Thyroid gland (tissue), 4 donors: ENCODE results near the gene PFN3.

Source experiments
- POLR2A ChIP-seq, 2 donors: fragments of 450-650 bp; IDR thresholded peaks; one replicate each; pipeline ENCODE4 v1.6.1; 2017; ENCODE audit warnings: antibody characterized with exemption in 2 of 2, mild to moderate bottlenecking in 2 of 2, moderate library complexity in 1 of 2
- TF ChIP-seq, protein P1 (sequence below), 6 experiments: fragments of 200-600 bp in 3 of 6; fragments of 450-650 bp in 3 of 6; sonication (generic) in 3 of 6; IDR thresholded peaks; one replicate each; pipeline ENCODE4 v1.5.1; 2016 to 2019; ENCODE audit warnings: antibody characterized with exemption in 6 of 6, mild to moderate bottlenecking in 2 of 6, inconsistent platforms in 1 of 6, moderate library complexity in 1 of 6

DNA sequence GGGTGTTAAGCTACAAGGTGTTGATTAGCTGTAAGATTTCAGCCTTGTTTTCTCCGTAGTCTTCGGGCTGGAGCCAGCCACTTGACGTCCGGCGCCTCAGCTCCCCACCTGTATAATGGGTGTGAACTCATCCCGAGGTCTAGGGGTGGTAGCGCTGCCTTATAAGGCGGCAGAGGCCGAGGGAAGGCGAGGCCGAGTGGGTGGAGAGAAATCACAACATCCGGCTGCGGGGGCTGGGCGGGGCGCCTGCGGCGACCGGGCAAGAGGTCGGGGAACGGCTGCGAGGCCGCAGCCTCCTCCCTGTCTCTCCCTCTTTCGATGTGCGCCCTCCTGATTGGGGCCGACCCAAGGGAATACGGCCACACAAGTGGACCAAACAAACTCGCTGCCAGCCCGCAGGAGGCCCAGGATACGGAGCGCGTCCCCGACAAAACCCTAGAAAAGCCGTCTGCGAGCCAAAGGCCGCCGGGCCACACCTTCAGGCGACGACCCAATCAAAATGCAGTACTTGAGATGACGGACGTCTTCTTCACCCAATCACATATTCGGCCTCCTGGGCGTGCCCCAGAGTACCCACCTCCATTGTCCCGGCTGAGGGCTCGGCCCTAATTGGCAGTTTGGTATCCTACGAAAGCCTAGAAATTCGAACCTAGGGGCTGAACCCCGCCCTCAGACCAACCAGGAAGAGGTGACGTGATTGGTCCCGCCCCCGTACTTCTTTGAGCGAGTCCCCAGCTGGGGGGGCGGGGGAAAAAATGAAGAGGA lies 25.5 kb upstream of the PFN3 start:
- TF ChIP-seq, protein P1, sequence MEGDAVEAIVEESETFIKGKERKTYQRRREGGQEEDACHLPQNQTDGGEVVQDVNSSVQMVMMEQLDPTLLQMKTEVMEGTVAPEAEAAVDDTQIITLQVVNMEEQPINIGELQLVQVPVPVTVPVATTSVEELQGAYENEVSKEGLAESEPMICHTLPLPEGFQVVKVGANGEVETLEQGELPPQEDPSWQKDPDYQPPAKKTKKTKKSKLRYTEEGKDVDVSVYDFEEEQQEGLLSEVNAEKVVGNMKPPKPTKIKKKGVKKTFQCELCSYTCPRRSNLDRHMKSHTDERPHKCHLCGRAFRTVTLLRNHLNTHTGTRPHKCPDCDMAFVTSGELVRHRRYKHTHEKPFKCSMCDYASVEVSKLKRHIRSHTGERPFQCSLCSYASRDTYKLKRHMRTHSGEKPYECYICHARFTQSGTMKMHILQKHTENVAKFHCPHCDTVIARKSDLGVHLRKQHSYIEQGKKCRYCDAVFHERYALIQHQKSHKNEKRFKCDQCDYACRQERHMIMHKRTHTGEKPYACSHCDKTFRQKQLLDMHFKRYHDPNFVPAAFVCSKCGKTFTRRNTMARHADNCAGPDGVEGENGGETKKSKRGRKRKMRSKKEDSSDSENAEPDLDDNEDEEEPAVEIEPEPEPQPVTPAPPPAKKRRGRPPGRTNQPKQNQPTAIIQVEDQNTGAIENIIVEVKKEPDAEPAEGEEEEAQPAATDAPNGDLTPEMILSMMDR (IDR thresholded peaks at IDR 0.05), result no peak
- TF ChIP-seq POLR2A (IDR thresholded peaks at IDR 0.05), result peak in 1 of 2 donors; percentile 90
